GM08714 (cell line): ENCODE data around the gene RAB11A.

Source experiments
- H3K4me3 ChIP-seq: fragments of 200-500 bp; sonication (Bioruptor generic); 2 replicates; pipeline ENCODE4 v1.5.1; 2014; ENCODE audit warnings: mild to moderate bottlenecking, low read length, inconsistent platforms
- ZNF274 ChIP-seq: IDR thresholded peaks from 2 replicates; pipeline ENCODE4 v1.6.1; 2012; ENCODE audit warnings: mild to moderate bottlenecking, low read depth, low read length

RAB11A gene

GRCh38 chr15:65914386-65914785, 45.1 kb downstream of the RAB11A start:
- no peak for TF ChIP-seq ZNF274
- H3K4me3 ChIP-seq, result no peak overlapping the region

- no peak for TF ChIP-seq ZNF274
- H3K4me3 ChIP-seq, result no peak overlapping the region
Measured at GRCh38 chr15:65914981-65915925, 46.0 kb downstream of the RAB11A start.

GRCh38 chr15:65916041-65916663, 46.9 kb downstream of the RAB11A start:
- TF ChIP-seq ZNF274, result no peak
- no peak overlapping the region for H3K4me3 ChIP-seq

DNA sequence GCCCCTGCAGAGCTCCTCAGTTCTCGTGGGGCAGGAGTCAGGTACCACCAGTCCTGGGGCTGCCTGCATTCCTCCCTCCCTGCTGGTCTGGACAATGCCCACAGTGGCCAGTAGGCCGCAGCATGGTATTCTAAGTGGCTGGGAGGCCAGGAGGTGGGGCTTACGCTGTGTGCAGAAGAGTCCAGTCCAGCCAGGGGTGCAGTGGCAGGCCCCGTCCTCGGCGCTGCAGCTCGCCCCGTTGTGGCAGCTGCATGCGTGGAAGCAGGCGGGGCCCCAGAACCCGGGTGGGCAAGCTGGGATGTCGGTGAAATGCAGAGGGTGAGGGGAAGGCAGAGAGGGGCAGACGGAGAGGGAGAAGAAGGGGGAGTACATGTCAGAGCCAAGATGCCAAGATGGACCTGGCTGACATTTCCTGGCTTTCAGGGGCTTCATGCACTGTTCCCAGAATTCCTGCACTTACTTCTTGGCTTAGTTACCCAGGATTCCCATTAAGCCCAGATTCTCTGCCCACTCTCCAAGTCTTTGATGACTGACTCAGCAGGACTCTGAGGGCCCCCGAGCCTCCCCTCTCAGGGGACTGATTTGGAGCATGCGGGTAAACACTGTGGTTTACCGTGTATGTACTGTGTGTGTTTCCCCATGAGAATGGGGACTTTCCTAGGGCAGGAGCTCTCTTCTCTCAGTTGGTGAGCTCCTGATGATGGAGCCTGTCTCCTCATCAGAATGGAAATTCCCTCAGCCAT, 47.5 kb downstream of the RAB11A start:
- no peak overlapping the region; the same call in 1 of the 2 replicates for H3K4me3 ChIP-seq
- no peak for TF ChIP-seq ZNF274

GRCh38 chr15:65917407-65917756, 48.1 kb downstream of the RAB11A start:
- TF ChIP-seq ZNF274, result no peak
- H3K4me3 ChIP-seq, result no peak overlapping the region

GRCh38 chr15:65917936-65918335, 48.6 kb downstream of the RAB11A start:
- TF ChIP-seq ZNF274, result no peak
- H3K4me3 ChIP-seq, result no peak overlapping the region

DNA sequence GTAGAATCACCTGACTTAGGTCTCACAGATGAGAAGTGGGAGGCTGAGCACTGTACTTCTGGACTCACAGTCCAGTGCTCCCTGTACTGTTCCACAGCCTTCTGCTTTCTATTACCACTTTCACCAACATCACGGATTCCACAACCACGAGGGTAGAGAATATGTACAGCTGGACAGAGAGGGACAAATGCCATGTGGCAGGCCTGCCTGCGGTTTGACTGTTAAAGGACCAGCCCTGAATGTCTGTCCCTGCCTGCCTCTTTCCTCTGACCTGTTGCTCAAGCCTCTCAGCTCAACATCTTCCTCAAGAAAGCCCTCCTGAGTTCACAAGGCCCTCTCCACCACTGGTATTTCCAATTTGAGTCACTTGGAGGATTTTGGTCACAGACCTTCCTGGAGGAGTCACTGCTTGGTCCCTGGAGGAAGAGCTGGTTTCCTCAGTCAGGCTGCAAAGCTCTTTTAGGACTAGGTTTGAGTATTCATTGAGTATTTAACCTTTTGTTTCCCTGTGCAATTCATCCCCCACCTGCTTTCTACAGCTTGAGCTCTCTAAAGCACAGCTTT, 49.1 kb downstream of the RAB11A start:
- H3K4me3 ChIP-seq, result no peak overlapping the region
- TF ChIP-seq ZNF274, result no peak

- no peak overlapping the region for H3K4me3 ChIP-seq
Measured at GRCh38 chr15:65918945-65919344, 49.7 kb downstream of the RAB11A start.

DNA sequence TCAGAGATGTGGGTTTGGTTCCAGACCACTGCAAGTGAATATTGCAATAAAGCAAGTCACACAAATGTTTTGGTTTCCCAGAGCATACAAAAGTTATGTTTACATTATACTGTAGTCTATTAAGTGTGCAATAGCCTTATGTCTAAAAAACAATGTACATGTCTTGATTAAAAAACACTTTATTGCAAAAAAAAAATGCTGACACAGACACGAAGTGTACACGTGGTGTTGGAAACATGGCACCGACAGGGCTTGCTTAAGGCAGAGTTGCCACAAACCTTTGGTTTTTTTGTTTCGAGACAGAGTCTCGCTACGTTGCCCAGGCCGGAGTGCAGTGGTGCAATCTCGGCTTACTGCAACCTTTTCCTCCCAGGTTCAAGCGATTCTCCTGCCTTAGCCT, 50.1 kb downstream of the RAB11A start:
- no peak for TF ChIP-seq ZNF274

More at GRCh38 chr15:65918945-65919344, 49.7 kb downstream of the RAB11A start:
- no peak for TF ChIP-seq ZNF274

GRCh38 chr15:65920121-65920520, 50.8 kb downstream of the RAB11A start:
- no peak overlapping the region for H3K4me3 ChIP-seq
- TF ChIP-seq ZNF274, result no peak

More for the DNA sequence above, 50.1 kb downstream of the RAB11A start:
- no peak overlapping the region for H3K4me3 ChIP-seq

GRCh38 chr15:65920825-65921309, 51.6 kb downstream of the RAB11A start:
- no peak overlapping the region; the same call in 1 of the 2 replicates for H3K4me3 ChIP-seq
- TF ChIP-seq ZNF274, result no peak

- no peak for TF ChIP-seq ZNF274
- no peak overlapping the region; the same call in 1 of the 2 replicates for H3K4me3 ChIP-seq
Measured at GRCh38 chr15:65921780-65922179, 52.5 kb downstream of the RAB11A start.

GRCh38 chr15:65922621-65923020, 53.3 kb downstream of the RAB11A start:
- H3K4me3 ChIP-seq, result no peak overlapping the region
- TF ChIP-seq ZNF274, result no peak

GRCh38 chr15:65923264-65923663, 54.0 kb downstream of the RAB11A start:
- no peak for TF ChIP-seq ZNF274
- H3K4me3 ChIP-seq, result no peak overlapping the region
